Ishikawa (cell line): ENCODE results near the gene SPRY2.

Source experiments
- NFIC ChIP-seq: IDR thresholded peaks from 2 replicates; pipeline ENCODE4 v1.6.1; 2012
- USF1 ChIP-seq: IDR thresholded peaks from 2 replicates; pipeline ENCODE4 v1.6.1; 2012
- YY1 ChIP-seq: IDR thresholded peaks from 2 replicates; pipeline ENCODE4 v1.6.1; 2012; ENCODE audit warnings: low read depth

GRCh38 chr13:80290591-80290990, 50.3 kb downstream of the SPRY2 start:
- TF ChIP-seq USF1 (no peak), YY1 (no peak), NFIC (no peak)
